PC-3 (cell line): ENCODE data around the gene KIAA0513. TPM values are rescaled to one million over a fixed set of nuclear protein-coding genes. Genes with fewer than 3 reads are reported as not detected.
A peak's percentile ranks its signal among the peaks of the same experiment; 100 is the strongest.

Experiments used
- ATAC-seq: fragments of 200-7000 bp; cut with Tn5 transposase; 2 replicates; pipeline ENCODE4 v1.9.1; 2020; ENCODE audit warnings: mild to moderate bottlenecking, moderate library complexity
- BruUV-seq: library from RNA; stranded (reverse); fragments of 400-500 nt; replicated peaks from 2 replicates; lab custom pipeline; 2021; lab: Mats Ljungman, UMichigan
- CTCF ChIA-PET: fragments of 300-600 bp; sonication (Branson Sonifier 250); formaldehyde crosslinking; loops from one replicate; lab custom pipeline; 2022; ENCODE audit warnings: antibody characterized with exemption; lab: Charles Lee
- POLR2A ChIA-PET: fragments of 300-600 bp; sonication (Branson Sonifier 250); formaldehyde crosslinking; loops from one replicate; lab custom pipeline; 2022; ENCODE audit warnings: antibody characterized with exemption; ENCODE audit not compliant: unreplicated experiment; lab: Charles Lee
- DNase-seq: peaks from one replicate; pipeline ENCODE4 v3.0.0-alpha.2; 2015
- H2AFZ ChIP-seq: fragments of 300-600 bp; sonication (generic); 2 replicates; pipeline ENCODE4 v1.6.0; 2016; ENCODE audit warnings: antibody characterized with exemption, low read length
- H3F3A ChIP-seq: fragments of 300-600 bp; sonication (generic); one replicate; pipeline ENCODE4 v1.6.0; 2017; ENCODE audit warnings: antibody characterized with exemption, low read length, control low read depth, mild to moderate bottlenecking; ENCODE audit not compliant: unreplicated experiment
- H3K27ac ChIP-seq: fragments of 300-600 bp; sonication (generic); 2 replicates; pipeline ENCODE4 v1.5.1; 2016; ENCODE audit warnings: mild to moderate bottlenecking, low read length
- H3K27me3 ChIP-seq: fragments of 300-600 bp; sonication (generic); 2 replicates; pipeline ENCODE4 v1.6.1; 2016; ENCODE audit warnings: low read length, mixed read lengths
- H3K36me3 ChIP-seq: fragments of 300-600 bp; sonication (generic); 2 replicates; pipeline ENCODE4 v1.6.1; 2016; ENCODE audit warnings: low read depth, mixed run types, low read length, mixed read lengths
- H3K4me1 ChIP-seq: fragments of 300-600 bp; sonication (generic); 2 replicates; pipeline ENCODE4 v1.5.1; 2016; ENCODE audit warnings: low read length; ENCODE audit not compliant: insufficient read depth
- H3K4me2 ChIP-seq: fragments of 300-600 bp; sonication (generic); 2 replicates; pipeline ENCODE4 v1.6.0; 2016; ENCODE audit warnings: low read length
- H3K4me3 ChIP-seq: fragments of 300-600 bp; sonication (generic); 2 replicates; pipeline ENCODE4 v1.5.1; 2016; ENCODE audit warnings: mild to moderate bottlenecking, low read length, mixed read lengths
- H3K79me2 ChIP-seq: fragments of 300-600 bp; sonication (generic); 2 replicates; pipeline ENCODE4 v1.6.1; 2017; ENCODE audit warnings: low read length, mixed read lengths
- H3K9ac ChIP-seq: fragments of 300-600 bp; sonication (generic); 2 replicates; pipeline ENCODE4 v1.6.0; 2016; ENCODE audit warnings: mild to moderate bottlenecking, low read length
- H3K9me2 ChIP-seq: fragments of 300-600 bp; sonication (generic); replicated peaks from 2 replicates; pipeline ENCODE4 v1.6.1; 2016; ENCODE audit warnings: mixed run types, low read length, mixed read lengths
- H3K9me3 ChIP-seq: fragments of 300-600 bp; sonication (generic); 2 replicates; pipeline ENCODE4 v1.6.1; 2016; ENCODE audit warnings: low read length, mixed read lengths
- H4K20me1 ChIP-seq: fragments of 300-600 bp; sonication (generic); 2 replicates; pipeline ENCODE4 v1.6.1; 2016; ENCODE audit warnings: low read length, mixed read lengths
- EZH2 ChIP-seq: fragments of 300-600 bp; sonication (generic); IDR thresholded peaks from one replicate; pipeline ENCODE4 v1.6.1; 2017; ENCODE audit warnings: antibody characterized with exemption, mild to moderate bottlenecking, low read length; ENCODE audit not compliant: unreplicated experiment
- EZH2phosphoT487 ChIP-seq: fragments of 300-600 bp; sonication (generic); IDR thresholded peaks from 2 replicates; pipeline ENCODE4 v1.6.1; 2018; ENCODE audit warnings: mild to moderate bottlenecking, antibody characterized with exemption, low read length, borderline replicate concordance
- intact Hi-C: fragments of 100-400 bp; cut with micrococcal nuclease; formaldehyde crosslinking; loops from 2 replicates; pipeline ENCODE4 v1.9.0; 2023
- total RNA-seq: library from RNA; depleted of rRNA; stranded (reverse); fragments of >200 nt; gene quantifications from 2 replicates; pipeline ENCODE4 v1.2.3, GENCODE V29; 2014
- TF ChIP-seq, protein P1 (sequence below): fragments of 300-600 bp; sonication (generic); conservative IDR thresholded peaks from 2 replicates; pipeline ENCODE4 v1.5.1; 2017; ENCODE audit warnings: antibody characterized with exemption, low read depth, mild to moderate bottlenecking, low read length

The KIAA0513 gene
- total RNA-seq, 1 experiment from 2014 or later, result 7.8 TPM

DNA sequence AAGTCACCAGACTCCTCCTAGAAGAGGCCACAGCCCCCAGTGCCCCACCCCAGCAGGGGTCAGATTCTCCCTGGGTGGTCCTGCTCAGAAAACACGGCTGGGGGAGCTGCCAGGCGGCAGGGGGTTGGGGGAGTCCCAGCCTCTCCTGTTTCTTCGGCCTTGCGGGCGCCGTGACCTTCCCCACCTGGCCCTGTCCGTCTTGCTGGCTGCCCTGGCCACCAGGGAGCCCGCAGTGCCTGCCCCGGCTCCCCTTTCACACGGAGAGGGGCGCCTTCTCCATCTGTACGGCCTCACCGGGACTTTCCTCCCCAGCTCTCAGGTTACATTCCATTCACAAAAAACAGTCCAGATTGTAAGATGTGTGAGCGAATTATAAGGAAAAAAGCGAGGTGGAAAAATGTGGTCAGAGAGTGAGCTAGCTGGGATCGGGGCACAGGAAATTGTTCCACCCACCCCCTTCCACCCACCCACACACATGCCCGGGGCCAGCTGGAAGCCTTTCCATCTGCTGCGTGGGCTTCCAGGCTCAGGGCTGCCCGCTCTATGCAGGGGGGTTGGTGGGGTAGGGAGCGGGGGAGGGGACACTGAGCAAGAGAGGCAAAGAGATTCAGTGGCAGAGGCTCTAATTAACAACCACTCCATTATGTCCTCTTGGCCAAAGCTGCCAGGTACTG is 99.2 kb downstream of the KIAA0513 start:
- H3K4me1 ChIP-seq, result peaks cover 17% of the 10 kb centered on the region; the same call in 1 of the 2 replicates
- no peaks in the 10 kb centered on the region for H3K27me3 ChIP-seq
- no peaks in the 10 kb centered on the region for H3K79me2 ChIP-seq
- intact Hi-C loops, result no loop called here
- no TSS peak for BruUV-seq
- POLR2A ChIA-PET, result no interaction called here
- CTCF ChIA-PET, result no interaction called here
- no peak overlapping the region for H3K9ac ChIP-seq
- H3K4me3 ChIP-seq, result no peak overlapping the region
- peak overlapping the region; percentile 46 for H3K4me2 ChIP-seq
- TF ChIP-seq, protein P1, sequence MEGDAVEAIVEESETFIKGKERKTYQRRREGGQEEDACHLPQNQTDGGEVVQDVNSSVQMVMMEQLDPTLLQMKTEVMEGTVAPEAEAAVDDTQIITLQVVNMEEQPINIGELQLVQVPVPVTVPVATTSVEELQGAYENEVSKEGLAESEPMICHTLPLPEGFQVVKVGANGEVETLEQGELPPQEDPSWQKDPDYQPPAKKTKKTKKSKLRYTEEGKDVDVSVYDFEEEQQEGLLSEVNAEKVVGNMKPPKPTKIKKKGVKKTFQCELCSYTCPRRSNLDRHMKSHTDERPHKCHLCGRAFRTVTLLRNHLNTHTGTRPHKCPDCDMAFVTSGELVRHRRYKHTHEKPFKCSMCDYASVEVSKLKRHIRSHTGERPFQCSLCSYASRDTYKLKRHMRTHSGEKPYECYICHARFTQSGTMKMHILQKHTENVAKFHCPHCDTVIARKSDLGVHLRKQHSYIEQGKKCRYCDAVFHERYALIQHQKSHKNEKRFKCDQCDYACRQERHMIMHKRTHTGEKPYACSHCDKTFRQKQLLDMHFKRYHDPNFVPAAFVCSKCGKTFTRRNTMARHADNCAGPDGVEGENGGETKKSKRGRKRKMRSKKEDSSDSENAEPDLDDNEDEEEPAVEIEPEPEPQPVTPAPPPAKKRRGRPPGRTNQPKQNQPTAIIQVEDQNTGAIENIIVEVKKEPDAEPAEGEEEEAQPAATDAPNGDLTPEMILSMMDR, result no peak
- TF ChIP-seq EZH2, result no peak
- peak overlapping the region; percentile 64; the same call in 1 of the 2 replicates for H2AFZ ChIP-seq
- no peaks in the 10 kb centered on the region for H3K36me3 ChIP-seq
- no peak overlapping the region for H3K27ac ChIP-seq
- no peaks in the 10 kb centered on the region for H3K9me3 ChIP-seq
- DNase-seq (peak; percentile 29), ATAC-seq (peak; percentile 21; the same call in 1 of the 2 replicates)
- no peaks in the 10 kb centered on the region for H4K20me1 ChIP-seq
- H3F3A ChIP-seq, result no peaks in the 10 kb centered on the region
- H3K9me2 ChIP-seq, result no peaks in the 10 kb centered on the region

DNA sequence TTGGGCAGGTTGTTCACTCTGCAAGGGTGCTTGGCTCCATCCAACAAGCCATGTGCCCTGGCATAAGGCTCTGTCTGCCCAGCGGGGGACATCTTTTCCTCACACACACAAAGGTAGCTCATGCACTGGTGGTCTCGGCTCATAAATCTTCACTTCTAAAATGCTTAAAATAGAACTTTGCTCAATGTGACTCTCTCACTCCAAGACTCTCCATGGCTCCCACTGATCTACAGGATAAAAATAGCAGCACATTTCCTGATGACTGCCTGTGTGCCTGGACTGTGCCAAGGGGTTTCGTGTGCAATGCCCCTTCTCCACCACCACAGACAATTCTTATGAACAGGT is 99.8 kb downstream of the KIAA0513 start:
- Histone ChIP-seq H3K9me2 (no peaks in the 10 kb centered on the region), H3K27me3 (no peaks in the 10 kb centered on the region), H3K27ac (no peak overlapping the region), H3K4me1 (peaks cover 17% of the 10 kb centered on the region; the same call in 1 of the 2 replicates), H3K9me3 (no peaks in the 10 kb centered on the region), H3K4me3 (no peak overlapping the region), H3K4me2 (0 out of 2 replicates have a peak overlapping the region, but pooled peaks have one; percentile 46), H3F3A (no peaks in the 10 kb centered on the region), H3K36me3 (no peaks in the 10 kb centered on the region), H2AFZ (no peak overlapping the region), H3K9ac (no peak overlapping the region), H3K79me2 (no peaks in the 10 kb centered on the region), H4K20me1 (no peaks in the 10 kb centered on the region)
- ChIA-PET POLR2A (no interaction called here), CTCF (no interaction called here)
- no peak for DNase-seq
- TF ChIP-seq EZH2 (no peak), EZH2phosphoT487 (no peak)
- TF ChIP-seq, protein P1, result no peak
- BruUV-seq, result no TSS peak
- intact Hi-C loops, result no loop called here
- no peak for ATAC-seq

DNA sequence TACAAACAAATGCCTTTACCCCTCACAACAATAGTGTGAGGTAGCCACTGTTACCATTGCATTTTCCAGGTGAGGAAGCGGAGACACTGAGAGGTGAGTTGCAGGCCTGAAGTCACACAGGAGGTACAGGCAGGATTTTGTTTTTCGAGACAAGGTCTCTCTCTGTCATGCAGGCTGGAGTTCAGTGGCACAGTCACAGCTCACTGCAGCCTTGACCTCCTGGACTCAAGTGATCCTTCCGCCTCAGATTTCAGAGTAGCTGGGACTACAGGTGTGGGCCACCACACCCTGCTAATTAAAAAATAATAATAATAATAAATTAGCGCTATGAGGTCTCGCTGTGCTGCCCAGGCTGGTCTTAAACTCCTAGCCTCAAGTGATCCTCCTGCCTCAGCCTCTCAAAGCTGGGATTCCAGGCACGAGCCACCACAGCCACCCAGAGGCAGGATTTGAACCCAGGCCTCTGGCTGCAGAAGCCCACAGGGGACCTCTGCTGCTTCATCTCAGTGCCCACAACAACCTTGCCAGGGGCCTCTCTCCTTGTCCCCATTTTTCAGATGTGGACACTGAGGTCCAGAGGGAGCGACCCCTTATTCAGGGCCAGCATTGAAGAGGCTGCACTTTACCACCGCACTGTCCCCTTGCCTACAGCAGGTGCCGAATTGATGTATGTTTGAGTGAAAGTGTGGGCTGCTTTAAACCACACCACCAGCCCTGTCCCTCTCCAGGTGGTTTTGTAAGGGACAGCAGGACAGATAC is 100.7 kb downstream of the KIAA0513 start:
- no peak overlapping the region for H3K4me2 ChIP-seq
- POLR2A ChIA-PET, result no interaction called here
- H3K9me3 ChIP-seq, result no peaks in the 10 kb centered on the region
- H3K4me3 ChIP-seq, result no peak overlapping the region
- CTCF ChIA-PET, result no interaction called here
- H3K79me2 ChIP-seq, result no peaks in the 10 kb centered on the region
- no peaks in the 10 kb centered on the region for H3K9me2 ChIP-seq
- no peaks in the 10 kb centered on the region for H3F3A ChIP-seq
- no peak for TF ChIP-seq EZH2
- TF ChIP-seq, protein P1, result no peak
- no peak for TF ChIP-seq EZH2phosphoT487
- no peaks in the 10 kb centered on the region for H3K27me3 ChIP-seq
- no peaks in the 10 kb centered on the region for H3K36me3 ChIP-seq
- ATAC-seq, result no peak
- intact Hi-C loops, result no loop called here
- no peak overlapping the region for H3K27ac ChIP-seq
- BruUV-seq, result no TSS peak
- H3K9ac ChIP-seq, result no peak overlapping the region
- DNase-seq, result no peak
- no peak overlapping the region for H2AFZ ChIP-seq
- peaks cover 17% of the 10 kb centered on the region; the same call in 1 of the 2 replicates for H3K4me1 ChIP-seq
- no peaks in the 10 kb centered on the region for H4K20me1 ChIP-seq
